WTC11 (cell line): ENCODE measurements around the gene SAP25. TPM values are rescaled to one million over a fixed set of nuclear protein-coding genes. Genes with fewer than 3 reads are reported as not detected.

Experiments
- ATAC-seq: fragments of 200-7000 bp; cut with Tn5 transposase; 2 replicates; pipeline ENCODE4 v1.10.0; 2021; ENCODE audit warnings: mild to moderate bottlenecking, moderate library complexity
- CTCF ChIA-PET: fragments of 300-600 bp; sonication (Branson Sonifier 250); formaldehyde crosslinking; loops from one replicate; lab custom pipeline; 2021; ENCODE audit warnings: antibody characterized with exemption; lab: Charles Lee
- POLR2A ChIA-PET: fragments of 350-600 bp; sonication (Branson Sonifier 250); formaldehyde crosslinking; loops from one replicate; lab custom pipeline; 2021; ENCODE audit warnings: antibody characterized with exemption; lab: Charles Lee
- DNase-seq: peaks from one replicate; pipeline ENCODE4 v3.0.0; 2021; ENCODE audit warnings: low spot score
- H3K27ac Mint-ChIP-seq: 2 replicates; pipeline ENCODE4 v1.8.0; 2021; ENCODE audit warnings: mixed read lengths
- H3K27me3 Mint-ChIP-seq: 2 replicates; pipeline ENCODE4 v1.8.0; 2021; ENCODE audit warnings: low read depth, mild to moderate bottlenecking, moderate library complexity, mixed read lengths
- H3K36me3 Mint-ChIP-seq: 2 replicates; pipeline ENCODE4 v1.8.0; 2021; ENCODE audit warnings: mixed read lengths
- H3K4me1 Mint-ChIP-seq: 2 replicates; pipeline ENCODE4 v1.8.0; 2022; ENCODE audit warnings: mixed read lengths
- H3K4me3 Mint-ChIP-seq: 2 replicates; pipeline ENCODE4 v1.8.0; 2021; ENCODE audit warnings: mild to moderate bottlenecking, moderate library complexity, mixed read lengths
- H3K9me3 Mint-ChIP-seq: 2 replicates; pipeline ENCODE4 v1.8.0; 2021; ENCODE audit warnings: mixed read lengths
- CBFB ChIP-seq: sonication (generic); formaldehyde crosslinking; IDR thresholded peaks from 2 replicates; pipeline ENCODE4 v1.8.1; 2022; ENCODE audit warnings: mild to moderate bottlenecking, low read depth, missing genetic modification reagents
- CREM ChIP-seq: sonication (generic); formaldehyde crosslinking; IDR thresholded peaks from 2 replicates; pipeline ENCODE4 v1.8.1; 2022; ENCODE audit warnings: mild to moderate bottlenecking, missing genetic modification reagents, moderate library complexity
- EMX1 ChIP-seq: fragments of 250-450 bp; sonication (Bioruptor Pico); IDR thresholded peaks from 2 replicates; pipeline ENCODE4 v1.8.0; 2021; ENCODE audit warnings: mild to moderate bottlenecking
- ESRRA ChIP-seq: sonication (generic); formaldehyde crosslinking; IDR thresholded peaks from 2 replicates; pipeline ENCODE4 v1.8.1; 2022; ENCODE audit warnings: mild to moderate bottlenecking, missing genetic modification reagents, borderline replicate concordance
- ETV6 ChIP-seq: sonication (generic); formaldehyde crosslinking; IDR thresholded peaks from 2 replicates; pipeline ENCODE4 v1.8.1; 2022; ENCODE audit warnings: mild to moderate bottlenecking, missing genetic modification reagents
- GABPB1 ChIP-seq: sonication (generic); formaldehyde crosslinking; IDR thresholded peaks from 2 replicates; pipeline ENCODE4 v1.8.1; 2023; ENCODE audit warnings: mild to moderate bottlenecking, missing genetic modification reagents
- JAZF1 ChIP-seq: fragments of 250-450 bp; sonication (Bioruptor Pico); IDR thresholded peaks from 2 replicates; pipeline ENCODE4 v1.9.0; 2021; ENCODE audit warnings: moderate library complexity, mild to moderate bottlenecking, inconsistent platforms
- JUN ChIP-seq: sonication (generic); formaldehyde crosslinking; IDR thresholded peaks from 2 replicates; pipeline ENCODE4 v1.8.0; 2023; ENCODE audit warnings: mild to moderate bottlenecking, missing genetic modification reagents
- KAT7 ChIP-seq: sonication (generic); formaldehyde crosslinking; IDR thresholded peaks from 2 replicates; pipeline ENCODE4 v1.8.1; 2023; ENCODE audit warnings: missing genetic modification reagents, mild to moderate bottlenecking, borderline replicate concordance
- MXD4 ChIP-seq: fragments of 250-450 bp; sonication (Bioruptor Pico); IDR thresholded peaks from 2 replicates; pipeline ENCODE4 v1.8.0; 2021; ENCODE audit warnings: mild to moderate bottlenecking, moderate library complexity, borderline replicate concordance
- SMAD4 ChIP-seq: sonication (generic); formaldehyde crosslinking; IDR thresholded peaks from 2 replicates; pipeline ENCODE4 v1.8.0; 2022; ENCODE audit warnings: mild to moderate bottlenecking, missing genetic modification reagents
- SP1 ChIP-seq: sonication (generic); formaldehyde crosslinking; conservative IDR thresholded peaks from 2 replicates; pipeline ENCODE4 v1.8.1; 2022; ENCODE audit warnings: missing genetic modification reagents
- TCF7 ChIP-seq: sonication (generic); formaldehyde crosslinking; IDR thresholded peaks from 2 replicates; pipeline ENCODE4 v1.8.0; 2022; ENCODE audit warnings: mild to moderate bottlenecking, low read depth, missing genetic modification reagents, moderate library complexity
- TEAD1 ChIP-seq: sonication (generic); formaldehyde crosslinking; IDR thresholded peaks from 2 replicates; pipeline ENCODE4 v1.8.0; 2022; ENCODE audit warnings: mild to moderate bottlenecking, missing genetic modification reagents
- ZNF232 ChIP-seq: sonication (generic); formaldehyde crosslinking; IDR thresholded peaks from 2 replicates; pipeline ENCODE4 v1.8.0; 2022; ENCODE audit warnings: mild to moderate bottlenecking, missing genetic modification reagents
- ZNF317 ChIP-seq: sonication (generic); formaldehyde crosslinking; IDR thresholded peaks from 2 replicates; pipeline ENCODE4 v1.8.1; 2023; ENCODE audit warnings: low read depth, mild to moderate bottlenecking, moderate library complexity, missing genetic modification reagents, borderline replicate concordance
- ZNF416 ChIP-seq: fragments of 250-450 bp; sonication (Bioruptor Pico); IDR thresholded peaks from 2 replicates; pipeline ENCODE4 v1.9.0; 2021; ENCODE audit warnings: mild to moderate bottlenecking, inconsistent platforms
- ZNF423 ChIP-seq: fragments of 250-450 bp; sonication (Bioruptor Pico); IDR thresholded peaks from 2 replicates; pipeline ENCODE4 v2.1.2; 2022; ENCODE audit warnings: mild to moderate bottlenecking, moderate library complexity
- total RNA-seq: library from RNA; stranded (reverse); gene quantifications from 3 replicates; pipeline ENCODE4 v1.2.3, GENCODE V29; 2021
- TF ChIP-seq, protein P1 (sequence below): sonication (generic); formaldehyde crosslinking; IDR thresholded peaks from 2 replicates; pipeline ENCODE4 v1.8.0; 2022; ENCODE audit warnings: mild to moderate bottlenecking, missing genetic modification reagents
- TF ChIP-seq, protein P2 (sequence below): sonication (generic); formaldehyde crosslinking; IDR thresholded peaks from 2 replicates; pipeline ENCODE4 v1.8.0; 2022; ENCODE audit warnings: mild to moderate bottlenecking, missing genetic modification reagents
- TF ChIP-seq, protein P3 (sequence below): sonication (generic); formaldehyde crosslinking; IDR thresholded peaks from 2 replicates; pipeline ENCODE4 v1.8.1; 2022; ENCODE audit warnings: mild to moderate bottlenecking, moderate library complexity, missing genetic modification reagents
- TF ChIP-seq, protein P4 (sequence below): sonication (generic); formaldehyde crosslinking; IDR thresholded peaks from 2 replicates; pipeline ENCODE4 v1.8.0; 2022; ENCODE audit warnings: mild to moderate bottlenecking, missing genetic modification reagents

SAP25 gene
- total RNA-seq, 1 experiment from 2014 or later: 9.3 TPM

DNA sequence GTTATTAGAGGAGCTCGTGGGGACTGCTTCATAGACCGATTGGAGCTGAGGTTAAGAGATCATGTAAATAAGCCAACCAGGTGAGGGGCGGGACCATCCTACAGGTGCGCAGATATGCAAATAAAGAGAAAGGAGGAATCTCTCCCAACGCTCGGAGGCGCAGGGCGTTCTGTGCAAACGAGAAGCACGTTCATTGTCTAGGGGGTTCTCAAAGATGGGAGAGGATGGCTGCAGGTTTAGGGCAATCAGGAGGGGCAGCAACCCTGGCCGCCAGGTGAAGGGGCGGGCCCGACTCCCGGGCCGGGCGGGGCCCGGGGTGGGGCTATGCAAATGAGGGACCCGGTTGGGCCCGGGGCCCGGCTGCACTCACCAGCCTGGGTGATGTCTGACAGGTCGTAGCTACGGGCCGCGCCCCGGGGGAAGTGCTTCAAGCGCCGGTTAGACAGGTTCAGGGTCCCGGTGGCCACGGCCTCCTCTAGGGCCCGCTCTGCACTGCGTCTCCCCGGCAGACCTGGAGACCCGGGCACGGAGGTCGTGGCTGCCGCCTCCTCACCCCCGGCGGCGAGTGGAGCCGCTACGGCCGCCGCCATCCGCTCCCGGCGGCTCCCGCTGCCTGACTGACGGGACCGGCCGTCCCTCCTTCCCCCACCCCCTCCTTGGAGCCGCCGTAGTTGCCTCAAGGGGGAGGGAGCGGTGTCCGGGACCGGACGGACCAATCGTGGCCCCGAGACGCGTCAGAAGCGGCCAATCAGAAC lies 12.0 kb upstream of the SAP25 start, which contains the start of gene LRCH4 (continued):
- TF ChIP-seq GABPB1: peak; percentile 73; the same call in 1 of the 2 replicates
- no peak for TF ChIP-seq JAZF1 (CRISPR knock-in tag)
- 0 out of 2 replicates have a peak, but pooled peaks have one; percentile 86 for TF ChIP-seq KAT7 (CRISPR knock-in tag)
- 0 out of 2 replicates have a peak, but pooled peaks have one; percentile 18 for TF ChIP-seq ZNF232
- TF ChIP-seq, protein P1, sequence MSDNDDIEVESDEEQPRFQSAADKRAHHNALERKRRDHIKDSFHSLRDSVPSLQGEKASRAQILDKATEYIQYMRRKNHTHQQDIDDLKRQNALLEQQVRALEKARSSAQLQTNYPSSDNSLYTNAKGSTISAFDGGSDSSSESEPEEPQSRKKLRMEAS (CRISPR knock-in tag): peak; percentile 74; the same call in 1 of the 2 replicates
- TF ChIP-seq ZNF317 (CRISPR knock-in tag): 0 out of 2 replicates have a peak, but pooled peaks have one; percentile 41
- TF ChIP-seq, protein P2, sequence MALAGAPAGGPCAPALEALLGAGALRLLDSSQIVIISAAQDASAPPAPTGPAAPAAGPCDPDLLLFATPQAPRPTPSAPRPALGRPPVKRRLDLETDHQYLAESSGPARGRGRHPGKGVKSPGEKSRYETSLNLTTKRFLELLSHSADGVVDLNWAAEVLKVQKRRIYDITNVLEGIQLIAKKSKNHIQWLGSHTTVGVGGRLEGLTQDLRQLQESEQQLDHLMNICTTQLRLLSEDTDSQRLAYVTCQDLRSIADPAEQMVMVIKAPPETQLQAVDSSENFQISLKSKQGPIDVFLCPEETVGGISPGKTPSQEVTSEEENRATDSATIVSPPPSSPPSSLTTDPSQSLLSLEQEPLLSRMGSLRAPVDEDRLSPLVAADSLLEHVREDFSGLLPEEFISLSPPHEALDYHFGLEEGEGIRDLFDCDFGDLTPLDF: 0 out of 2 replicates have a peak, but pooled peaks have one; percentile 35
- no peak for TF ChIP-seq EMX1
- peak; percentile 81; the same call in 1 of the 2 replicates for TF ChIP-seq JUN
- peak; percentile 87; the same call in 1 of the 2 replicates for TF ChIP-seq ZNF416 (CRISPR knock-in tag)
- TF ChIP-seq TCF7 (CRISPR knock-in tag): 0 out of 2 replicates have a peak, but pooled peaks have one; percentile 27
- peak; percentile 61; the same call in 1 of the 2 replicates for TF ChIP-seq TEAD1 (CRISPR knock-in tag)
- TF ChIP-seq SP1 (CRISPR knock-in tag): peak; percentile 95

DNA sequence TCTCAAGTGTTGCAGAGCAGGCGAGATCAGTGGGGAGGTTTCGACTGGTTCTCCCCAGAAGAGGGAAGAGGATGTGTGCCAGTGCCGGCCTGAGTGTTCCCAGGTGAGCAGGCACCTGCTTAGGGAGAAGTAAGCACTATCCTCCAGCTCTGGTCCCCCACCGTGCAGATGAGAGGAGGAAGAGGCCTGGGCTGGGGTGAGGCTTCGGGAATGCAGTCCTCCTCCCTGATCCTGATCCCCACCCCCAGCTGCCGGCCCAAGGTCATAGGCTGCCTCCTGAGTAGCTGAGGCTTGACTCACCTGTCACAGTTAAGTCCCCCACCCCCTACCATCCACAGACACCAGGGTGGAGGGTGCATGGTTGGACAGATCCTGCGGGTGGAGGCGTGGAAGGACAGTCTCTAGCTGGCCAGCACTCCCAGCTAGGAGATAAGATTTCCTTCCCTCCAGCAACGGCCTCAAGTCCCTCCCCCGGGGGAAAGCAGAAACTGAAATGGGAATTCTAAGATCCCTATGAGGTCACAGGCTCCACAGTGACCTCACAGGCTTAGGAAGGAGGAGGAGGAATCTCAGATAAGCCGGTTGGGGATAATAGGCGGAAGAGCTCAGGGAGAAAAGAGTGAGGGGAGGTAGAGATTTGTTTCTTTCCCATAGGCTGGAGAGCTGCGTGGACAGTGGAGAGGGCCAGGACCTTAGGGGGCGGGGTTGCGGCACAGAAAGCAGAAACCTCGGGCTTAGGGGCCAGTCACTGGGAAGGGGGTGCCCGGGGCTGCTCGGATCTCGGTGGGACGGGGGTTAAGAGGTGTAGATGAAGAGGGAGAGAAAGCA lies 11.2 kb upstream of the SAP25 start:
- CTCF ChIA-PET: interaction anchor here (0.6 to 5.2 kb wide), 25 partner anchors 9 to 381 kb away, joined by 3 to 67 read pairs (median 9); partner anchors contain the start of genes EPHB4, MOSPD3, PCOLCE and POP7
- ATAC-seq: peak; percentile 1; the same call in 1 of the 2 replicates
- H3K4me1 Mint-ChIP-seq: peaks cover 33% of the 10 kb centered on the region
- peak overlapping the region; percentile 100 for H3K27ac Mint-ChIP-seq
- H3K9me3 Mint-ChIP-seq: no peaks in the 10 kb centered on the region
- H3K27me3 Mint-ChIP-seq: peaks cover 15% of the 10 kb centered on the region; the same call in 1 of the 2 replicates
- TF ChIP-seq ESRRA (CRISPR knock-in tag): peak; percentile 58; the same call in 1 of the 2 replicates
- TF ChIP-seq ZNF423 (CRISPR knock-in tag): no peak
- peak; percentile 28; the same call in 1 of the 2 replicates for TF ChIP-seq ETV6 (CRISPR knock-in tag)
- TF ChIP-seq CREM (CRISPR knock-in tag): peak; percentile 31; the same call in 1 of the 2 replicates
- TF ChIP-seq, protein P3, sequence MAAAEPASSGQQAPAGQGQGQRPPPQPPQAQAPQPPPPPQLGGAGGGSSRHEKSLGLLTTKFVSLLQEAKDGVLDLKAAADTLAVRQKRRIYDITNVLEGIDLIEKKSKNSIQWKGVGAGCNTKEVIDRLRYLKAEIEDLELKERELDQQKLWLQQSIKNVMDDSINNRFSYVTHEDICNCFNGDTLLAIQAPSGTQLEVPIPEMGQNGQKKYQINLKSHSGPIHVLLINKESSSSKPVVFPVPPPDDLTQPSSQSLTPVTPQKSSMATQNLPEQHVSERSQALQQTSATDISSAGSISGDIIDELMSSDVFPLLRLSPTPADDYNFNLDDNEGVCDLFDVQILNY (CRISPR knock-in tag): no peak
- no peak for TF ChIP-seq SMAD4 (CRISPR knock-in tag)
- TF ChIP-seq CBFB (CRISPR knock-in tag): no peak
- TF ChIP-seq, protein P4, sequence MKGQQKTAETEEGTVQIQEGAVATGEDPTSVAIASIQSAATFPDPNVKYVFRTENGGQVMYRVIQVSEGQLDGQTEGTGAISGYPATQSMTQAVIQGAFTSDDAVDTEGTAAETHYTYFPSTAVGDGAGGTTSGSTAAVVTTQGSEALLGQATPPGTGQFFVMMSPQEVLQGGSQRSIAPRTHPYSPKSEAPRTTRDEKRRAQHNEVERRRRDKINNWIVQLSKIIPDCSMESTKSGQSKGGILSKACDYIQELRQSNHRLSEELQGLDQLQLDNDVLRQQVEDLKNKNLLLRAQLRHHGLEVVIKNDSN (CRISPR knock-in tag): no peak
- no peak for TF ChIP-seq MXD4 (CRISPR knock-in tag)
- no peaks in the 10 kb centered on the region for H3K36me3 Mint-ChIP-seq
- POLR2A ChIA-PET: interaction anchor here (0.5 to 3.9 kb wide), 12 partner anchors 12 to 305 kb away, joined by 3 to 60 read pairs (median 4); partner anchors contain the start of genes GNB2, MOSPD3, PCOLCE and POP7
- DNase-seq: peak; percentile 64
- H3K4me3 Mint-ChIP-seq: peak overlapping the region; percentile 99
